H1 (cell line): ENCODE data around the gene RARRES2.

Source experiments
- JUN ChIP-seq: IDR thresholded peaks from 2 replicates; pipeline ENCODE4 v1.6.1; 2011; ENCODE audit warnings: low read depth, mild to moderate bottlenecking, improper control_type of control experiment, low read length
- POLR2A ChIP-seq, 2 experiments: IDR thresholded peaks; 1 replicate in 1 of 2; 2 replicates in 1 of 2; pipeline ENCODE4 v1.6.1; 2011; ENCODE audit warnings: low read depth in 2 of 2, low read length in 2 of 2, mild to moderate bottlenecking in 2 of 2; ENCODE audit errors: control extremely low read depth in 1 of 2
- POLR2AphosphoS5 ChIP-seq: IDR thresholded peaks from 2 replicates; pipeline ENCODE4 v1.6.1; 2011; ENCODE audit warnings: low read depth, low read length
- RAD21 ChIP-seq, 2 experiments: IDR thresholded peaks in 1 of 2; conservative IDR thresholded peaks in 1 of 2; 2 replicates each; pipeline ENCODE4 v1.6.1; 2011; ENCODE audit warnings: low read depth in 2 of 2, low read length in 2 of 2, improper control_type of control experiment in 1 of 2, inconsistent platforms in 1 of 2, mild to moderate bottlenecking in 1 of 2, moderate library complexity in 1 of 2
- RFX5 ChIP-seq: IDR thresholded peaks from 2 replicates; pipeline ENCODE4 v1.6.1; 2011; ENCODE audit warnings: low read depth, low read length, improper control_type of control experiment, borderline replicate concordance
- RNF2 ChIP-seq: fragments of 200-900, 300-1000 bp; sonication (generic); IDR thresholded peaks from 2 replicates; pipeline ENCODE4 v1.7.1; 2016; ENCODE audit warnings: borderline replicate concordance, low read depth, mild to moderate bottlenecking, antibody characterized with exemption, low read length; ENCODE audit not compliant: poor library complexity, severe bottlenecking; ENCODE audit errors: missing control alignments
- SIX5 ChIP-seq: IDR thresholded peaks from 2 replicates; pipeline ENCODE4 v1.6.1; 2011; ENCODE audit warnings: mild to moderate bottlenecking, low read depth, low read length
- TAF1 ChIP-seq: IDR thresholded peaks from 2 replicates; pipeline ENCODE4 v1.6.1; 2011; ENCODE audit warnings: mild to moderate bottlenecking, low read depth, low read length
- TBP ChIP-seq: IDR thresholded peaks from 2 replicates; pipeline ENCODE4 v1.6.1; 2011; ENCODE audit warnings: low read depth, low read length, improper control_type of control experiment
- TF ChIP-seq, protein P1 (sequence below): IDR thresholded peaks from 2 replicates; pipeline ENCODE4 v1.6.1; 2011; ENCODE audit warnings: low read depth, mild to moderate bottlenecking, low read length; ENCODE audit not compliant: insufficient read depth
- TF ChIP-seq, protein P2 (sequence below), 3 experiments: IDR thresholded peaks; 1 replicate in 2 of 3; 2 replicates in 1 of 3; pipeline versions ENCODE4 v1.5.1 to v1.6.1; 2011; ENCODE audit warnings: low read length in 3 of 3, mild to moderate bottlenecking in 3 of 3, inconsistent platforms in 2 of 3, low read depth in 1 of 3, moderate library complexity in 1 of 3; ENCODE audit not compliant: insufficient read depth in 1 of 3; ENCODE audit errors: control extremely low read depth in 1 of 3
- TF ChIP-seq, protein P3 (sequence below): IDR thresholded peaks from 2 replicates; pipeline ENCODE4 v1.6.1; 2012; ENCODE audit warnings: inconsistent platforms

DNA sequence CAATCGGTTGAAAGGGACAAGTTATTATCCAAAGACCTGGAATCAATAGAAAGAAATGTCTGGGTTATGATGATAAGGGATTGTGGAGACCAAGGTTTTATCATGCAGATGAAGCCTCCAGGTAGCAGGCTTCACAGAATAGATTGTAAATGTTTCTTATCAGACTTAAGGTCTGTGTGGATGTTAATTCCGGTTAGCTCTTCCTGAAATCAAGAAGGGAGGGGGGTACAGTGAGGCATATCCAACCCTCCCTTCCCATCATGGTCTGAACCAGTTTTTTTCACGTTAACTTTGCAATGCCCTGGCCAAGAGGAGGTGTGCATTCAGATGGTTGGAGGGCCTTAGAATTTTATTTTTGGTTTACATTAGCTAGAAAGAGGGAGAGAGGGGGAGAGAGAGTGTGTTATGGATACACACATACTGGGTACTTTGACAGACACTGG, 28.0 kb downstream of the RARRES2 start:
- TF ChIP-seq RNF2: no peak
- TF ChIP-seq POLR2AphosphoS5: no peak
- no peak for TF ChIP-seq TBP
- no peak for TF ChIP-seq RFX5
- TF ChIP-seq, protein P1, sequence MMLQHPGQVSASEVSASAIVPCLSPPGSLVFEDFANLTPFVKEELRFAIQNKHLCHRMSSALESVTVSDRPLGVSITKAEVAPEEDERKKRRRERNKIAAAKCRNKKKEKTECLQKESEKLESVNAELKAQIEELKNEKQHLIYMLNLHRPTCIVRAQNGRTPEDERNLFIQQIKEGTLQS: no peak
- TF ChIP-seq POLR2A (IDR thresholded peaks at IDR 0.05; ENCODE audit: control extremely low read depth in 1 of 2, low read depth in 2 of 2, low read length in 2 of 2): no peak
- TF ChIP-seq, protein P2, sequence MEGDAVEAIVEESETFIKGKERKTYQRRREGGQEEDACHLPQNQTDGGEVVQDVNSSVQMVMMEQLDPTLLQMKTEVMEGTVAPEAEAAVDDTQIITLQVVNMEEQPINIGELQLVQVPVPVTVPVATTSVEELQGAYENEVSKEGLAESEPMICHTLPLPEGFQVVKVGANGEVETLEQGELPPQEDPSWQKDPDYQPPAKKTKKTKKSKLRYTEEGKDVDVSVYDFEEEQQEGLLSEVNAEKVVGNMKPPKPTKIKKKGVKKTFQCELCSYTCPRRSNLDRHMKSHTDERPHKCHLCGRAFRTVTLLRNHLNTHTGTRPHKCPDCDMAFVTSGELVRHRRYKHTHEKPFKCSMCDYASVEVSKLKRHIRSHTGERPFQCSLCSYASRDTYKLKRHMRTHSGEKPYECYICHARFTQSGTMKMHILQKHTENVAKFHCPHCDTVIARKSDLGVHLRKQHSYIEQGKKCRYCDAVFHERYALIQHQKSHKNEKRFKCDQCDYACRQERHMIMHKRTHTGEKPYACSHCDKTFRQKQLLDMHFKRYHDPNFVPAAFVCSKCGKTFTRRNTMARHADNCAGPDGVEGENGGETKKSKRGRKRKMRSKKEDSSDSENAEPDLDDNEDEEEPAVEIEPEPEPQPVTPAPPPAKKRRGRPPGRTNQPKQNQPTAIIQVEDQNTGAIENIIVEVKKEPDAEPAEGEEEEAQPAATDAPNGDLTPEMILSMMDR (IDR thresholded peaks at IDR 0.05; ENCODE audit: control extremely low read depth in 1 of 3, insufficient read depth in 1 of 3, low read depth in 1 of 3, low read length in 3 of 3): no peak
- no peak for TF ChIP-seq SIX5
- TF ChIP-seq RAD21 (IDR thresholded peaks at IDR 0.05 in 1 of 2, conservative IDR thresholded peaks at IDR 0.05 in 1 of 2; ENCODE audit: low read depth in 2 of 2, low read length in 2 of 2): no peak
- no peak for TF ChIP-seq TAF1
- TF ChIP-seq, protein P3, sequence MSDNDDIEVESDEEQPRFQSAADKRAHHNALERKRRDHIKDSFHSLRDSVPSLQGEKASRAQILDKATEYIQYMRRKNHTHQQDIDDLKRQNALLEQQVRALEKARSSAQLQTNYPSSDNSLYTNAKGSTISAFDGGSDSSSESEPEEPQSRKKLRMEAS: no peak
- no peak for TF ChIP-seq JUN
